ENCODE data around the gene TTF2.
"Not testable (repeated sequence)": the region's sequence is repeated elsewhere in the genome, so short reads cannot be mapped to it uniquely, and the experiment has no call there.

The TTF2 gene

DNA sequence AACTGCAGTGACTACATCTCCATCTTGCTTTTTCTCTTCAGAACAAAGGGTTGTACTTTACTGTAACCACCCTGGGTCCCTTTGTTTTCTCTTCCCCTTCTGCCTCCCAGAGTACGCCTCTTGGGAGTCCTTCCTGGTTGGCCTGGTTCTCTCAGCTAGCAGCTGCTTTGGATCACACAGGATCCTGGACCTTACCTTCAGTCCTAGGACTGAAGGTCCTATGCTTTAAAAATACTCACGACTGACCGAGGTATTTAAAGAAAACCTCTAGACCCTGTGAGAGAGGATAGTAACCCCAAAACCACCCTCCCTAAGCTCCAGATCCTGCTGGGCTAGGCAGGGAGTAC is 56.6 kb downstream of the TTF2 start:
- H3K36me3 Mint-ChIP-seq: no peaks in the 10 kb centered on the region
- H3K4me3 Mint-ChIP-seq: no peak overlapping the region
- ATAC-seq: no peak
- no peak for DNase-seq (ENCODE audit: low spot score in 2 of 2)
- no peaks in the 10 kb centered on the region for H3K9me3 Mint-ChIP-seq
- H3K4me1 Mint-ChIP-seq: peaks cover 6% of the 10 kb centered on the region
- H3K27ac Mint-ChIP-seq: no peak overlapping the region

DNA sequence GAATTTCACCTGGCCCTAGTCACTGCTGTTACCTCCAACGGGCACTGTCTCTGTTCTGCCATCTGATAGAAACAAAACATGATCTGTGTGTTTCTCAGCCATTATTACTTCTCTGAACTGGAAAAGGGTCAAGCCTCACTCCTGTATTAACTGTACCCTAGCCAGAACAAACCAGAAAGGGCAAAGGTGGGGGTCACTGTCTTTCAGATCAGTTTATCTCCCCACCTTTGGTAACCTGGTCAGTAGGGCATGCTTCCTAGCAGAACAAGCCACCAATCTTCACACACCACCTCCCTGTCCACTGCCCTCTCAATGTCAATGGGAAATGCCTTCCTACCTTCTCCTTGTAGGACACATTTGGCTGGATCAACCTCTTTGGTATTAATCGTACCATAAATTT is 57.6 kb downstream of the TTF2 start:
- peak overlapping the region; percentile 15 for H3K27ac Mint-ChIP-seq

DNA sequence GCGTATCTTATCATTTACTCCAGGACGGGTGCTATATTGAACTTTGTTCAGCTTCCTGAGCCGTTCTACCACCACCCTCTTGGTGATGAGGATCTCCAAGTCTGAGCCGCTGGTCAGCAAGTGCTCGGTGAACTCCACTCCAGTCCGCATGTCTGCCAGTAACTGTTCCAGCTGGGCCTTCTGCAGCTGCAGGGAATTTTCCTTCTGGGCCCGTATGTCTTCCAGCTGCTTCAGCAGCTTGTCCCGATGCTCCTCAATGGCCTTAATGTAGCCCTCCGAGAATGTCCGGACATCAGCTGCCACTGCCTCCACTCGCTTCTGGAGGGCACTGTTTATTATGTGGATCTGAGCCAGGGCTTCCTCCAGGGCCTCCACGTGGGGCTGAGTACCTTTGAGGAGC is 58.0 kb downstream of the TTF2 start:
- Mint-ChIP-seq H3K9me3 (no peaks in the 10 kb centered on the region), H3K27ac (peak overlapping the region; percentile 15), H3K4me1 (peaks cover 6% of the 10 kb centered on the region), H3K36me3 (no peaks in the 10 kb centered on the region), H3K4me3 (no peak overlapping the region)
- ATAC-seq (no peak), DNase-seq (ENCODE audit: low spot score in 2 of 2) (no peak)

More for the DNA sequence above, 57.6 kb downstream of the TTF2 start:
- peaks cover 6% of the 10 kb centered on the region for H3K4me1 Mint-ChIP-seq
- H3K9me3 Mint-ChIP-seq: no peaks in the 10 kb centered on the region
- no peaks in the 10 kb centered on the region for H3K36me3 Mint-ChIP-seq
- DNase-seq (ENCODE audit: low spot score in 2 of 2): no peak
- no peak overlapping the region for H3K4me3 Mint-ChIP-seq
- ATAC-seq: no peak

DNA sequence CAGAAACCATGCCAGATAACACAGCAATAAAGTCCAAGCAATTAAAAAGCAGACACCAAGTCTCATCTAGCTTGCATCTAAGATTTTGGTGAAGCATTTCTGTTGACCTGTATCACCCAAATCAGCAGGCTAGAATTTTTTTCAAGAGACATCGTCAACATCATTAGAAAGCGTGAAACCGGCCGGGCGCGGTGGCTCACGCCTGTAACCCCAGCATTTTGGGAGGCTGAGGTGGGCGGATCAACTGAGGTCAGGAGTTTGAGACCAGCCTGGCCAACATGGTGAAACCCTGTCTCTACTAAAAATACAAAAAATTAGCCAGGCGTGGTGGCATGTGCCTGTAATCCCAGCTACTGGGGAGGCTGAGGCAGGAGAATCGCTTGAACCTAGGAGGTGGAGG is 59.0 kb downstream of the TTF2 start:
- ATAC-seq; H3K27ac Mint-ChIP-seq; H3K9me3 Mint-ChIP-seq; H3K4me3 Mint-ChIP-seq; H3K4me1 Mint-ChIP-seq; H3K36me3 Mint-ChIP-seq; DNase-seq (ENCODE audit: low spot score in 2 of 2): not testable (repeated sequence)

DNA sequence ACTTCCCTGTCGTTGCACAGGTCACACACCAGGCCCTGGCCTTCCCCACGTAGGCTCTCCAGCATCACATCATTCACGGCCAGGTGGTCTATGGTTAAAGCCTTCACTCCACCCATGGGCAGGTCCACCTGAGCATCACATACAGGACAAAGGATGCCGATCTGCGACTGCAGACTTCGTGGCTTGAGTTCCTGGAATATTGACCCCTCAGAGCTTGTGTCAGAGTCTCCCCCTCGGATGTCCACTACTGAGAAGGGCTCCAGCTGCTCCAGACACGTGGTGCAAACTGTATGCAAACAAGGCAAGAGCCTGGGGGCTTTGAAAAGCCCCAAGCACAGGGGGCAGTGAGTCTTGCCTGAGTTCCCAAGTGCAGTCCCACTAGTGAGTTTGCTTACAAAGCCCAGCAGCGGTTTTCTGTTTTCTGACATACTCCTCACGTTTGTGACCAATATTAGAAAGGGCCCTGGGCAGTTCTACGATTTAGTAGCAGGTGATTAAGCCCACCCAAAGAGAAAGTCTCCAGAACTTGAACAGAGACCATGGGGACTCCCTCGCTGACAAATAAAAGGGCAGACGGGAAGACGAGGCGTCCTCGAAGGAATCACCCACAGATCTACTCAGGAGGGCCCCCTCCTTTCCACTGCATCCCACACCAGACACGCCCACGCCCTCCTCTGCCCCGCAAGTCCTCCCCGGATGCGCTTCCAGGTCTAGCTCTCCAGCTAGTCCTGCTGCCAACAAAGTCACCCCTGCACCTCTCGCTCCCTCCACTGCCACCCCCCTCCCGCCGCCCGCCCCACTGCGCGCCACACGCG is 60.9 kb downstream of the TTF2 start:
- Mint-ChIP-seq H3K4me1 (peaks cover 6% of the 10 kb centered on the region), H3K36me3 (no peaks in the 10 kb centered on the region), H3K4me3 (peak overlapping the region; percentile 72), H3K27ac (peak overlapping the region; percentile 73), H3K9me3 (no peaks in the 10 kb centered on the region)
- DNase-seq (ENCODE audit: low spot score in 2 of 2): no peak
- ATAC-seq: no peak

DNA sequence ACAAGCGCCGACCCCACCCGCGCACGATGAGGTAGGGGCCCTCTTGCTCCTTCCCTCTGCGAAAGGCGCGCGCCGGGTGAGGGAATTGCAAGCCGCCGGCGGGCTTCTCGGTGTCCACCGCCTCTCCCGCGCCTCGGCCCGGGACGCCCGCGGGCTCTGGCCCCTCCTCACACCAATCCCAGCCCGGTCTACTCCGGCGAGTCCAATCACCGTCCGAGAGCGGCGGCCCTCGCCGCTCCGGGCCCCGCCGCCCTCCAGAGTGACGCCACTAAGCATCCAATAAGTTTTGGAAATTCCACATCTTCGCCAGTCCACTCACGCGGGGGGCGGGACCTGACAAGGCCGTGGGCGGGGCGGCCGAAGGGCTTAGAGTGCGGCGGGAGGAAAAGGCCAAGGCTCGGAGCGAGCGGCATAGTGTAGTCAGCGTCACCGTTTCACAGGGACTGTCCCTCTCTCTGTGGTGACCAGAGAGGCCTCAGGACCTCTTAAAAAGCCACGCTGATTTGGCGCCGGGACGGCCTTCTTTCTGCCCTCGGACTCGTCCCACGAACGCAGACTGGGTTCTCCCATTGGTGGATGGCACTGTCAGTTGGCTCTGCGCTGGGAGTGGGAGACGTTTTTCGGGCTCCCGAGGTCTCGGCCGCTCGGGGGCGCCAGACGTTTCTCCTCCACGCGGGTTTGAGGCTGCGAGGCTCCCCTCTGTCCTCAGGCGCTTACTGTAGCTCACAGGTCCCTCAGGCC is 61.6 kb downstream of the TTF2 start, which contains the start of gene TRIM45:
TSS of gene TRIM45 (minus strand) at position 161 of the 741 bp plus-strand sequence. CDS start 548 bp downstream, outside the sequence.
- DNase-seq (ENCODE audit: low spot score in 2 of 2) (peak; percentile 71 to 91), ATAC-seq (peak; percentile 89)
- no peaks in the 10 kb centered on the region for H3K36me3 Mint-ChIP-seq
- peaks cover 6% of the 10 kb centered on the region for H3K4me1 Mint-ChIP-seq
- H3K9me3 Mint-ChIP-seq: no peaks in the 10 kb centered on the region
- peak within 1 kb of the TSS; percentile 73 for H3K27ac Mint-ChIP-seq
- peak within 1 kb of the TSS; percentile 72 for H3K4me3 Mint-ChIP-seq

DNA sequence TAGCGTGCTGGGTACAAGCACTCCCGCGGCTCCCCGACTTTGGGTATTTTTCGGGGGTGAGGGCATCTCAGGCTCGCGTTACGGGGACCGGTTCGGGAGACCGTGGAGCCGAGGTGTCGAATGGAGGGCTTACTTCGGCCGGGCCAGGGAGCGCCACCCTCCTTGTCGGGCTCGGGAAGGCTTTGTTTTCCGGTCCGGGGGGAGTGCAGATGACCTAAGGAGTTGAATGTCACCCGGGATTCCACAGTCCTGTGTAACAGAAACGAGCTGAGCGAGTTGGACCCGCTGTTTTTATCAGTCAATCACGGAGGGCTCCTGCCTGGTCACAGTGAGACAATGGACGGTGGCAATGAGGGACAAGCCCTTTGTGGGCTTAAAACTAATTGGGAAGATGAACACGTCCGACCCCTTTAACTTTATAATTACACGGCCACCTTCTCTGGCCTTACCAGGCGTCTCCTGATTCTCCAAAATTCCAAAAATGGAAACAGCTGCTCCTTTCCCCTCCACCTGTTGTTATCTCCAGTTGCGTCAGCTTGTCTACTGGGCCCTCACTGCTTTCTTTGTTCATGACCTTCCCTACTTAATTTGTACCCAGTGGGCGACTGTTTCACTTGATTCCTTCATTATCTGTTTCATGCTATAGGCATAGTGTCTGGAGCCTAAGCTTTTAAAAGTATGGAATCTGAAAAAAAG is 62.4 kb downstream of the TTF2 start:
- Mint-ChIP-seq H3K36me3 (no peaks in the 10 kb centered on the region), H3K4me1 (peaks cover 6% of the 10 kb centered on the region), H3K27ac (peak overlapping the region; percentile 73), H3K9me3 (no peaks in the 10 kb centered on the region), H3K4me3 (peak overlapping the region; percentile 72)
- ATAC-seq (no peak), DNase-seq (ENCODE audit: low spot score in 2 of 2) (no peak)

DNA sequence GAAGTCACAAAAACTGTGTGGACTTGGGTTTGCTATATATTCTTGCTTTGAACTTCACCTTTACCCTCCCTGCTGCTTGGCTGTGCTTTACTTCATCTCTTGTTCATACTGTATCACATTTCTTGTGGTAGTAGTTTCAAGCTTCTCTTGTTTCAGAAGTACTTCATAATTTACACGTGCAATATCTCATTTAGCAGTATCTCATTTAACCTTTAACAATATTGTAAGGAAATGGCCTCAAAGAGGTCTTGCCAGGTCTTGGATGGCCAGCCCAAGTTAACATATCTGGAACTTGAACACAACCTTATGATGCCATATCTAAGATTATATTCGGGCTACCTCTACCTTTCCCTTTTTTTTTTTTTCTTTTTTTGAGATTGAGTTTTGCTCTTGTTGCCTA is 63.1 kb downstream of the TTF2 start:
- Mint-ChIP-seq H3K9me3 (no peaks in the 10 kb centered on the region), H3K27ac (no peak overlapping the region), H3K4me3 (peak overlapping the region; percentile 72), H3K36me3 (no peaks in the 10 kb centered on the region), H3K4me1 (peaks cover 6% of the 10 kb centered on the region)
- ATAC-seq (no peak), DNase-seq (ENCODE audit: low spot score in 2 of 2) (no peak)

DNA sequence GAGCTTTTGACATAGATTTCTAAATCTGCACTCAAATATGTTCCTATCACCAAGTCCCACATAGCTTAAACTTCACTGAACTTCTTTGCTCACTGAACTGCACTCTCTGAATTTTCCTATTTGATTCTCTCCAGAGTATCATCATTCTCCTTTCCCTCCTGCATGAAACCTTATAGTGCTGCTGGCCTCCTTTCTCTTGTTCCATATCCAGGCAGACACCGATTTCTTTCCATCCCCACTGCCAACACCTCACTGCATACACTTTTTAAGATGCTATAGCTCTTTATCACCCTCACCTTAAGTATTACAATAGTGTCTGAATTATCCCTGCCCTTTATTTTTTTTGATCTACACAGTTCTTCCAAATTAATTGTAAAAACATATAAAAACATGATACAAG is 64.5 kb downstream of the TTF2 start:
- Mint-ChIP-seq H3K27ac (no peak overlapping the region), H3K4me1 (peaks cover 6% of the 10 kb centered on the region), H3K4me3 (no peak overlapping the region), H3K36me3 (no peaks in the 10 kb centered on the region), H3K9me3 (no peaks in the 10 kb centered on the region)
- ATAC-seq: no peak
- no peak for DNase-seq (ENCODE audit: low spot score in 2 of 2)

DNA sequence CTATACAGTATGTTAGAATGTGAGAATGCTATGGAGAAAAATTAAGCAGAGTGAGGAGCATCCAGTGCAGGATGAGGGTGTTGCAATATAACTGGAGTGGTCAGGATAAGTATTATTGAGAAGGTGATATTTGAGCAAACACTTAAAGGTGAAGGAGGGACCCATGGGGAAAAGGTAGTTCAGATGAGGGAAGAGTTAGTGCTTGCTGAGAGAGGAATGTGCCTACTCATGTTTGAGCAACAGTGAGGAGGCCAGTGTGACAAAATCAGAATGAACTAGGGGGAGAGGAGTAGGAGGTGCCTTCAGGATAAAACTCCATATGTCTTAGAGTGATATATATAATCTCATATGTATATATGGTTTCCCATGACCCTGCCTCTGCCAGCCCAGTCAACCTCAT is 67.7 kb downstream of the TTF2 start:
- H3K36me3 Mint-ChIP-seq: no peaks in the 10 kb centered on the region

DNA sequence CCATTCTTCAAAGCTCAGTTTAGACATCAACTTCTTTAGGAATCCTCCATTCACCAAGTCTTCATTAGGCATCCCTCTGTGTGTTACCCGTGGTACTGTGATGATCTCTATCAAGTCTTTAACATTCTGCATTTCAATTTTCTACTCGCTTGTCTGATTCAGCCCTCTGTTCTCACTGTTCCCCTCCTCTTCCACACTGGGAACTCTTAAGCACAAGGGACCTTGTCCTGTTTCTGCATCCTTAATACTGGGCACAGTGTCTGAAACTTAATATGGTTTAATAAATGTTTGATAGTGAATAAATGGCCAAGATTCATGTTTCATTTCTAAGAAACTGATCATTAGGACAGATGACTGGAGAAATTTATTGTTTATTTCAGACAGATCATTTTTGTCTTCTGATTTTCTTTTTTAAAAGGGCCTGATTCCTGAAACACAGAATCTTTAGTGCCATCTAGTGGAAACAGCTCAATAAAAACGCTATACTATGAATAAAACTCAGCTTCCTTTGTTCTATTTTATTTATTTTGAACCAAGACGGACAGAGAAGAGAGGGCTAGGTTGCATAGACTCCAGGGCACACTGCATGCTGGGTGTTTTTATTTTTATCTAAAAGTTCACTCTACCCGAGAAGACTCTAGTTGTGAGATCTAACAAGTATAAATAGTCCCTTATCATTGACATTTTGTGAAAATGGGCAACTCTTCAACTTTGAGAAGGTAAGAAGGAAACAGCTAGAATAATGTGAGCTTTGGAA is 68.4 kb downstream of the TTF2 start:
- H3K4me3 Mint-ChIP-seq: no peak overlapping the region
- no peak overlapping the region for H3K27ac Mint-ChIP-seq
- DNase-seq (ENCODE audit: low spot score in 2 of 2) (no peak), ATAC-seq (no peak)
- no peaks in the 10 kb centered on the region for H3K36me3 Mint-ChIP-seq
- H3K4me1 Mint-ChIP-seq: no peaks in the 10 kb centered on the region
- H3K9me3 Mint-ChIP-seq: no peaks in the 10 kb centered on the region

More for the DNA sequence above, 67.7 kb downstream of the TTF2 start:
- Mint-ChIP-seq H3K4me3 (no peak overlapping the region), H3K4me1 (no peaks in the 10 kb centered on the region), H3K9me3 (no peaks in the 10 kb centered on the region), H3K27ac (no peak overlapping the region)
- ATAC-seq (no peak), DNase-seq (ENCODE audit: low spot score in 2 of 2) (no peak)

DNA sequence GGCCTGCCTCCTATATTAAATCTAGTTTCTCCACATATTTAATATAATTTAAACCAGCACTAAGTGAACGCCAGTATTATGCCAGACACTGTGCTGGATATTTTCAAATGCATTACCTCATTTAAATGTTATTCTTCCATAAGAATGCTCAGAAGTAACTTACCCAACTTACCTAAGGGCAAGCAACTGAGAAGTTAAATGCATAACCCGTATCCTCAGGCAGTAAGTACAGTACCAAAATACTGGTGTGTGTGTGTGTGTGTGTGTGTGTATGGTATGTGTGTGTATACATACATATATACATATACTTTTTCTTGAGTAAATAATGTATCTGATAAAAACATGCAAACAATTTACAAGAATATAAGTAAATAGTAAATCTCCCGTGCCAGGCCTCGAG is 70.4 kb downstream of the TTF2 start:
- no peaks in the 10 kb centered on the region for H3K36me3 Mint-ChIP-seq
- H3K9me3 Mint-ChIP-seq: no peaks in the 10 kb centered on the region
- no peak overlapping the region for H3K4me3 Mint-ChIP-seq
- H3K27ac Mint-ChIP-seq: no peak overlapping the region
- no peak for DNase-seq (ENCODE audit: low spot score in 2 of 2)
- ATAC-seq: no peak
- H3K4me1 Mint-ChIP-seq: no peaks in the 10 kb centered on the region

DNA sequence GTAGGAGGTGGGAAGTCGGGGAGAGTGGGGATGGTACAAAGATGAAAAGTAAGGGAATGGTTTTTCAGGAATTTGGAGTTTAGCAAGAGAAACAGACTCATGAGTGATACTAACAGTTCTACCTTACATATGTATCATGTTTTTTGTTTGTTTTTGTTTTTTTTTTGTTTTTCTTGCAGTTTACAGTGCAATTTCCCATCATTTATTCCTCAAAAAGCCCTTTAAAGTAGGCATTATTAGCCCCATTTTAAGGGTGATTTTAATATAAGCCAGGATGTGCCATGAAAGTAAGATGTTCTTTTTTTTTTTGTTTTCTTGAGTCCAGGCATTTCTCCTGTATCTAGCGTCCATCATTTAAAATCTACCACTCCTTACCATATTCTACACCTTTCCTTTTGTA is 75.2 kb downstream of the TTF2 start:
- no peaks in the 10 kb centered on the region for H3K36me3 Mint-ChIP-seq
- ATAC-seq (no peak), DNase-seq (ENCODE audit: low spot score in 2 of 2) (no peak)
- H3K27ac Mint-ChIP-seq: no peak overlapping the region
- H3K4me1 Mint-ChIP-seq: no peaks in the 10 kb centered on the region
- H3K4me3 Mint-ChIP-seq: no peak overlapping the region
- no peaks in the 10 kb centered on the region for H3K9me3 Mint-ChIP-seq

DNA sequence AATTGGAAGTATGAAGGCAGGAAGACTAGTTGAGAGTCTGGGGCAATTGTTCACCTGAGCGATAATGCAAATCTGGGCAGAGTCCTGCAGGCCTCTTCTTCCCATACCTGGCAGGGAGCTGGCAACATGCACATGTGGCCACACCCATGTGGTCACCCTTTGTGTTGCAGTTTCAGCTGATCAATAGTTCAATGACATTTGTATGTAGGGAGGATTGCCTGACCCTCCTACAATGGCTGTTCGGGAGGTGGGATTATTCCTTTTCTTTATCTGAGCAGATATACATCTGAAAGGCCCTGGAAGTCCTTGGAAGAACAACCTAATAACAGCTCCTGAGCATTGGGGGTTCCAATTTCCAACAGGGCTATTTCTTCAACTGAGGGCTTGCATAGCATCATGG is 76.6 kb downstream of the TTF2 start:
- DNase-seq (ENCODE audit: low spot score in 2 of 2) (no peak), ATAC-seq (no peak)
- Mint-ChIP-seq H3K4me3 (no peak overlapping the region), H3K4me1 (no peaks in the 10 kb centered on the region), H3K27ac (no peak overlapping the region), H3K9me3 (no peaks in the 10 kb centered on the region), H3K36me3 (no peaks in the 10 kb centered on the region)

DNA sequence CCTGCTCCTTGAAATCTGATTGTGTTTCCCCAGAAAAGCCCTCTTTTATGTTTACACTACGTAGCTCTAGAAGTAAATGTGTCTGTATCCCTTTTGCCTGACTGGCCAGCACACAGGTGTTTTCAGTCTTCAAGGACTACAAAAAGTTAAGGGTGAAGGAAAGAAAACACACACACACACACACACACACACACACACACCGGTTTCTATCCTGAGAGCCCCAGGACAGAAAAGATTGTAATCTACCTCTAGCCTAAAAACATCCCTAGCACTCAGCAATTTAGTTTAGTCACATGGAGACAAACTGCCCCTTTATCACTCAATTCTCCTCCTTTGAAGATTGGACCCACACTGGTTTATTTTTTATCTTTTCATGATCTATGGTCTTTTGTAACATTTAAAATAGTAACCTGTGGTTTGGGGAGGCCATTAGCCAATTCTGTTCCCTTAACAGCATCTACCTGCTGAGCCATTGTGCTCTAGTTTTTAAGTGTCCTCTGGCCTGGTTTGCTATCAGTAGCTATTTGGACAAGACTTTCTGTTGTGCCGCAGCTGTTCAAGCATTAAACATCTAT is 77.2 kb downstream of the TTF2 start:
- Mint-ChIP-seq H3K4me3 (no peak overlapping the region), H3K36me3 (no peaks in the 10 kb centered on the region), H3K4me1 (no peaks in the 10 kb centered on the region), H3K9me3 (no peaks in the 10 kb centered on the region), H3K27ac (no peak overlapping the region)
- DNase-seq (ENCODE audit: low spot score in 2 of 2) (no peak), ATAC-seq (no peak)

All from stimulated activated effector memory CD8-positive, alpha-beta T cell treated with anti-CD3 and anti-CD28 coated beads, Interleukin-12 subunit alpha, Interleukin-12 subunit beta, amount 100 ng/mL, for 72 hours (primary cell).